PC-3 (cell line): ENCODE data around the gene TMED8. TPM values are rescaled to one million over a fixed set of nuclear protein-coding genes. Genes with fewer than 3 reads are reported as not detected.

Experiments
- ATAC-seq: fragments of 200-7000 bp; cut with Tn5 transposase; 2 replicates; pipeline ENCODE4 v1.9.1; 2020; ENCODE audit warnings: mild to moderate bottlenecking, moderate library complexity
- BruUV-seq: library from RNA; stranded (reverse); fragments of 400-500 nt; replicated peaks from 2 replicates; lab custom pipeline; 2021; lab: Mats Ljungman, UMichigan
- CTCF ChIA-PET: fragments of 300-600 bp; sonication (Branson Sonifier 250); formaldehyde crosslinking; loops from one replicate; lab custom pipeline; 2022; ENCODE audit warnings: antibody characterized with exemption; lab: Charles Lee
- POLR2A ChIA-PET: fragments of 300-600 bp; sonication (Branson Sonifier 250); formaldehyde crosslinking; loops from one replicate; lab custom pipeline; 2022; ENCODE audit warnings: antibody characterized with exemption; ENCODE audit not compliant: unreplicated experiment; lab: Charles Lee
- DNase-seq: peaks from one replicate; pipeline ENCODE4 v3.0.0-alpha.2; 2015
- H2AFZ ChIP-seq: fragments of 300-600 bp; sonication (generic); 2 replicates; pipeline ENCODE4 v1.6.0; 2016; ENCODE audit warnings: antibody characterized with exemption, low read length
- H3F3A ChIP-seq: fragments of 300-600 bp; sonication (generic); one replicate; pipeline ENCODE4 v1.6.0; 2017; ENCODE audit warnings: antibody characterized with exemption, low read length, control low read depth, mild to moderate bottlenecking; ENCODE audit not compliant: unreplicated experiment
- H3K27ac ChIP-seq: fragments of 300-600 bp; sonication (generic); 2 replicates; pipeline ENCODE4 v1.5.1; 2016; ENCODE audit warnings: mild to moderate bottlenecking, low read length
- H3K27me3 ChIP-seq: fragments of 300-600 bp; sonication (generic); 2 replicates; pipeline ENCODE4 v1.6.1; 2016; ENCODE audit warnings: low read length, mixed read lengths
- H3K36me3 ChIP-seq: fragments of 300-600 bp; sonication (generic); 2 replicates; pipeline ENCODE4 v1.6.1; 2016; ENCODE audit warnings: low read depth, mixed run types, low read length, mixed read lengths
- H3K4me1 ChIP-seq: fragments of 300-600 bp; sonication (generic); 2 replicates; pipeline ENCODE4 v1.5.1; 2016; ENCODE audit warnings: low read length; ENCODE audit not compliant: insufficient read depth
- H3K4me2 ChIP-seq: fragments of 300-600 bp; sonication (generic); 2 replicates; pipeline ENCODE4 v1.6.0; 2016; ENCODE audit warnings: low read length
- H3K4me3 ChIP-seq: fragments of 300-600 bp; sonication (generic); 2 replicates; pipeline ENCODE4 v1.5.1; 2016; ENCODE audit warnings: mild to moderate bottlenecking, low read length, mixed read lengths
- H3K79me2 ChIP-seq: fragments of 300-600 bp; sonication (generic); 2 replicates; pipeline ENCODE4 v1.6.1; 2017; ENCODE audit warnings: low read length, mixed read lengths
- H3K9ac ChIP-seq: fragments of 300-600 bp; sonication (generic); 2 replicates; pipeline ENCODE4 v1.6.0; 2016; ENCODE audit warnings: mild to moderate bottlenecking, low read length
- H3K9me2 ChIP-seq: fragments of 300-600 bp; sonication (generic); replicated peaks from 2 replicates; pipeline ENCODE4 v1.6.1; 2016; ENCODE audit warnings: mixed run types, low read length, mixed read lengths
- H3K9me3 ChIP-seq: fragments of 300-600 bp; sonication (generic); 2 replicates; pipeline ENCODE4 v1.6.1; 2016; ENCODE audit warnings: low read length, mixed read lengths
- H4K20me1 ChIP-seq: fragments of 300-600 bp; sonication (generic); 2 replicates; pipeline ENCODE4 v1.6.1; 2016; ENCODE audit warnings: low read length, mixed read lengths
- CTCF ChIP-seq: fragments of 300-600 bp; sonication (generic); conservative IDR thresholded peaks from 2 replicates; pipeline ENCODE4 v1.5.1; 2017; ENCODE audit warnings: antibody characterized with exemption, low read depth, mild to moderate bottlenecking, low read length
- EZH2 ChIP-seq: fragments of 300-600 bp; sonication (generic); IDR thresholded peaks from one replicate; pipeline ENCODE4 v1.6.1; 2017; ENCODE audit warnings: antibody characterized with exemption, mild to moderate bottlenecking, low read length; ENCODE audit not compliant: unreplicated experiment
- EZH2phosphoT487 ChIP-seq: fragments of 300-600 bp; sonication (generic); IDR thresholded peaks from 2 replicates; pipeline ENCODE4 v1.6.1; 2018; ENCODE audit warnings: mild to moderate bottlenecking, antibody characterized with exemption, low read length, borderline replicate concordance
- intact Hi-C: fragments of 100-400 bp; cut with micrococcal nuclease; formaldehyde crosslinking; loops from 2 replicates; pipeline ENCODE4 v1.9.0; 2023
- total RNA-seq: library from RNA; depleted of rRNA; stranded (reverse); fragments of >200 nt; gene quantifications from 2 replicates; pipeline ENCODE4 v1.2.3, GENCODE V29; 2014

The TMED8 gene
- total RNA-seq, 1 experiment from 2014 or later = 16.8 TPM

GRCh38 chr14:77296906-77297305 lies 80.0 kb downstream of the TMED8 start:
- ChIA-PET POLR2A (no interaction called here), CTCF (interaction anchor here (0.5 kb wide), 1 partner anchor 20 kb away, joined by 3 read pairs; no protein-coding TSS in a partner anchor)
- no peak for TF ChIP-seq EZH2
- no peak for TF ChIP-seq EZH2phosphoT487
- no peak for TF ChIP-seq CTCF
- no peak overlapping the region for H3K9ac ChIP-seq
- no peak overlapping the region for H2AFZ ChIP-seq
- H4K20me1 ChIP-seq = no peaks in the 10 kb centered on the region
- peaks cover 59% of the 10 kb centered on the region for H3K36me3 ChIP-seq
- H3F3A ChIP-seq = no peaks in the 10 kb centered on the region
- H3K79me2 ChIP-seq = peaks cover 1% of the 10 kb centered on the region; the same call in 1 of the 2 replicates
- DNase-seq (no peak), ATAC-seq (no peak)
- H3K4me3 ChIP-seq = no peak overlapping the region
- no peak overlapping the region for H3K27ac ChIP-seq
- H3K4me1 ChIP-seq = no peaks in the 10 kb centered on the region
- no TSS peak for BruUV-seq
- intact Hi-C loops = no loop called here
- H3K27me3 ChIP-seq = no peaks in the 10 kb centered on the region
- H3K9me3 ChIP-seq = no peaks in the 10 kb centered on the region
- H3K4me2 ChIP-seq = no peak overlapping the region
- H3K9me2 ChIP-seq = no peaks in the 10 kb centered on the region

- H3K4me1 ChIP-seq = no peaks in the 10 kb centered on the region
- no TSS peak for BruUV-seq
- H3K27me3 ChIP-seq = no peaks in the 10 kb centered on the region
- H2AFZ ChIP-seq = no peak overlapping the region
- H3F3A ChIP-seq = no peaks in the 10 kb centered on the region
- H3K9me3 ChIP-seq = no peaks in the 10 kb centered on the region
- peaks cover 53% of the 10 kb centered on the region for H3K36me3 ChIP-seq
- CTCF ChIA-PET = interaction anchor here (0.5 kb wide), 1 partner anchor 20 kb away, joined by 3 read pairs; no protein-coding TSS in a partner anchor
- no peaks in the 10 kb centered on the region for H3K79me2 ChIP-seq
- no peaks in the 10 kb centered on the region for H4K20me1 ChIP-seq
- TF ChIP-seq CTCF (no peak), EZH2 (no peak), EZH2phosphoT487 (no peak)
- ATAC-seq = no peak
- no peak overlapping the region for H3K4me3 ChIP-seq
- no peak for DNase-seq
- intact Hi-C loops = no loop called here
- no peak overlapping the region for H3K9ac ChIP-seq
- no peak overlapping the region for H3K27ac ChIP-seq
- no peaks in the 10 kb centered on the region for H3K9me2 ChIP-seq
- no peak overlapping the region for H3K4me2 ChIP-seq
- POLR2A ChIA-PET = no interaction called here
These were observed 80.7 kb downstream of the TMED8 start for GRCh38 chr14:77296155-77296554.

- Histone ChIP-seq H3K9me3 (no peaks in the 10 kb centered on the region), H3K9me2 (no peaks in the 10 kb centered on the region), H3K79me2 (no peaks in the 10 kb centered on the region), H3K9ac (no peak overlapping the region), H2AFZ (no peak overlapping the region), H3K27me3 (no peaks in the 10 kb centered on the region), H3K4me2 (no peak overlapping the region), H3F3A (no peaks in the 10 kb centered on the region), H3K4me1 (no peaks in the 10 kb centered on the region), H4K20me1 (no peaks in the 10 kb centered on the region), H3K4me3 (no peak overlapping the region), H3K36me3 (peaks cover 43% of the 10 kb centered on the region), H3K27ac (no peak overlapping the region)
- TF ChIP-seq EZH2 (no peak), EZH2phosphoT487 (no peak), CTCF (peak; percentile 48; the same call in 1 of the 2 replicates)
- BruUV-seq = no TSS peak
- intact Hi-C loops = no loop called here
- POLR2A ChIA-PET = no interaction called here
- ATAC-seq (no peak), DNase-seq (peak; percentile 25)
- CTCF ChIA-PET = no interaction called here
These were observed 86.2 kb downstream of the TMED8 start for GRCh38 chr14:77290705-77291104.
